ENCODE data around the gene PEPD.

DNA sequence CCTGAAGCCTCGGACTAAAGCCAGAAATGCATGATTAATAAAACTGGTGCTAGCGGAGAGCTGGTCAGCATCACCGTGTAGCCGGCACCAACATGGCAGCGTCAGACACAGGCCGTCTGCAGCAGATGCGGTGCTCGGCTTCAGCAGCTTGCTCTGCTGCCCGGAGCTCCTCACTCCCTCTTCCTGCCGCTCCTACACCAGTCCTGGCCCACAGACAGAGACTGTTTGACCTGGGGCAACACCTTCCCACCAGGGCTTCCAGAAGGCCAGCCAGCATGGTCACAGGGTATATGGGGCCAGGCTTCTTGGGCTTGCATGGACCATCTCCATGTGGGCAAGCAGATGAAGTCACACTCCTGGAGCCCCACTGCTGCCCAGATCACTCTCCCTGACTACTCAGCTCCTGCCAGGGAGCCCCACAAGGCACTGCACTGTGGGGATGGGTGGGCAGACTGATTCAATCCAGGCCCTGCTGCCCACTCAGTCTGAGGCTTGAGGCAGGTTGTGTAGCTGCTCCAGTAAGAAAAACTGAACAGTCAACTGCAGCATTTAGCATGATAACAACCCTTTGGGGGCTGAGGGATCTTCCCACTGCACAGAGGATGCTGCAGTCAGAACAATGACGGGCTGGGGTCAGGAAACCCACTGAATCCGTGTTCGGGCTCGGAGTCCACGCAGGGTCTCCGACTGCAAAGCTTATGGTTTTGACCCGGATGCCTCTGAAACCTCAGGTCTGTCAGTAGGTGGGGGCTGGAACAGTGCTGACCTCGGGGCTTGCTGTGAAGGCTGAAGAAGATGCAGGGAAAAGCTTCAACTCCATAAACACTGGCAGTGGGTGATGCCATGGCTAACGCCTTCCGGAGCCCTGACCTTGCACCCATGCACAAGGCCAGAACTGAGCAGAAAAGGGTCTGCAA is 102.5 kb downstream of the PEPD start:
- no peak for TF ChIP-seq EZH2 (IDR thresholded peaks at IDR 0.05; ENCODE audit: borderline replicate concordance, control insufficient read depth, low read depth, low read length)
- TF ChIP-seq PML (IDR thresholded peaks at IDR 0.05; ENCODE audit: low read length): no peak
- no peak for TF ChIP-seq MTA3 (IDR thresholded peaks at IDR 0.05; ENCODE audit: borderline replicate concordance, low read length)
